OCI-LY7 (cell line): ENCODE data around the gene OSTC.

ENCODE experiments used
- EZH2phosphoT487 ChIP-seq: fragments of 200-600 bp; sonication (generic); IDR thresholded peaks from 2 replicates; pipeline ENCODE4 v1.6.1; 2018; ENCODE audit warnings: low read depth, borderline replicate concordance, mild to moderate bottlenecking, mixed run types, antibody characterized with exemption, low read length, moderate library complexity, mixed read lengths
- TF ChIP-seq, protein P1 (sequence below): fragments of 200-600 bp; sonication (generic); conservative IDR thresholded peaks from 2 replicates; pipeline ENCODE4 v1.5.1; 2014; ENCODE audit warnings: mild to moderate bottlenecking, antibody characterized with exemption, low read length, moderate library complexity, mixed read lengths

DNA sequence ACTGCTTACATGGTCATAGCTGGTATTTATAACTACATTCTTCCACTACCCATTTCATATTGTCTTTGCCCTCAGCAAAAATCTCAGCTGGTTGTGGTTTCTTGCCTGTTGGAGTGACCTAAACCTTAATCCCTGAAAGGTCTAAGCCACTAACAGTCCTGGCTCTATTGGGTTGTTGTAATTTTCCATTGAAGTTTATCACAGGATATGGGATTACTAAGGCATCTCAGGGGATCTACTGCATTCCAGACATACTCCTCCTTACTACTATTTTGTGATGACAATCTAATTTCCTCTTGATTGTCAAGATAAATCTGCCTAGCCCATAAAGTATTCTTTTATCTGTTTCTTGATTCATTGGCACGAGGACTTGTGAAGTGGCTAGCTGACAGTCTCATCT, 6.2 kb upstream of the OSTC start:
- TF ChIP-seq, protein P1, sequence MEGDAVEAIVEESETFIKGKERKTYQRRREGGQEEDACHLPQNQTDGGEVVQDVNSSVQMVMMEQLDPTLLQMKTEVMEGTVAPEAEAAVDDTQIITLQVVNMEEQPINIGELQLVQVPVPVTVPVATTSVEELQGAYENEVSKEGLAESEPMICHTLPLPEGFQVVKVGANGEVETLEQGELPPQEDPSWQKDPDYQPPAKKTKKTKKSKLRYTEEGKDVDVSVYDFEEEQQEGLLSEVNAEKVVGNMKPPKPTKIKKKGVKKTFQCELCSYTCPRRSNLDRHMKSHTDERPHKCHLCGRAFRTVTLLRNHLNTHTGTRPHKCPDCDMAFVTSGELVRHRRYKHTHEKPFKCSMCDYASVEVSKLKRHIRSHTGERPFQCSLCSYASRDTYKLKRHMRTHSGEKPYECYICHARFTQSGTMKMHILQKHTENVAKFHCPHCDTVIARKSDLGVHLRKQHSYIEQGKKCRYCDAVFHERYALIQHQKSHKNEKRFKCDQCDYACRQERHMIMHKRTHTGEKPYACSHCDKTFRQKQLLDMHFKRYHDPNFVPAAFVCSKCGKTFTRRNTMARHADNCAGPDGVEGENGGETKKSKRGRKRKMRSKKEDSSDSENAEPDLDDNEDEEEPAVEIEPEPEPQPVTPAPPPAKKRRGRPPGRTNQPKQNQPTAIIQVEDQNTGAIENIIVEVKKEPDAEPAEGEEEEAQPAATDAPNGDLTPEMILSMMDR, result no peak
- no peak for TF ChIP-seq EZH2phosphoT487
